HepG2 (cell line): ENCODE measurements around the gene FGFR3. TPM values are rescaled to one million over a fixed set of nuclear protein-coding genes. Genes with fewer than 3 reads are reported as not detected.
"Not testable (repeated sequence)": the region's sequence is repeated elsewhere in the genome, so short reads cannot be mapped to it uniquely, and the experiment has no call there.

Experiments used
- ATAC-seq: fragments of 200-7000 bp; cut with Tn5 transposase; 3 replicates; pipeline ENCODE4 v1.9.1; 2020; ENCODE audit warnings: mild to moderate bottlenecking, moderate library complexity
- BruUV-seq: library from RNA; stranded (reverse); fragments of 400-500 nt; replicated peaks from 2 replicates; lab custom pipeline; 2021; lab: Mats Ljungman, UMichigan
- CTCF ChIA-PET: fragments of 300-600 bp; formaldehyde crosslinking; extraction: SDS; loops from one replicate; lab custom pipeline; 2021; ENCODE audit warnings: low total read pairs, inconsistent platforms, low intra/inter-chr PET ratio; lab: Yijun Ruan, JAX
- POLR2A ChIA-PET: fragments of 350-600 bp; sonication (Branson Sonifier 250); formaldehyde crosslinking; loops from one replicate; lab custom pipeline; 2020; ENCODE audit warnings: antibody characterized with exemption, inconsistent platforms; lab: Yijun Ruan, JAX
- DNase-seq: peaks from one replicate; pipeline ENCODE4 v3.0.0-alpha.2; 2015; ENCODE audit warnings: low spot score
- FAIRE-seq: peaks from 3 replicates; lab custom pipeline; 2011; peaks lifted over from hg19 to GRCh38; lab: Jason Lieb, UNC
- H2AFZ ChIP-seq: one replicate; pipeline ENCODE4 v1.6.1; 2011; ENCODE audit warnings: low read length, inconsistent platforms
- H3K27ac ChIP-seq: fragments of 300-600 bp; 3 replicates; pipeline ENCODE4 v1.8.0; 2011; ENCODE audit warnings: mixed run types, mild to moderate bottlenecking, mixed read lengths, low read length, inconsistent platforms; ENCODE audit not compliant: insufficient read depth; ENCODE audit errors: extremely low read length
- H3K27me3 ChIP-seq, 2 experiments: fragments of 200-600 bp in 1 of 2; 2 replicates in 1 of 2; 3 replicates in 1 of 2; pipeline versions ENCODE4 v1.6.0 to v1.8.0; 2011; ENCODE audit warnings: low read length in 2 of 2, mild to moderate bottlenecking in 2 of 2, moderate library complexity in 2 of 2, inconsistent platforms in 1 of 2; ENCODE audit not compliant: insufficient read depth in 2 of 2, control insufficient read depth in 1 of 2
- H3K36me3 ChIP-seq, 2 experiments: fragments of 200-600 bp in 1 of 2; replicated peaks in 1 of 2; 2 replicates in 1 of 2; 3 replicates in 1 of 2; pipeline versions ENCODE4 v1.5.1 to v1.8.0; 2011; ENCODE audit warnings: low read length in 2 of 2, inconsistent platforms in 1 of 2; ENCODE audit not compliant: insufficient read depth in 2 of 2, control insufficient read depth in 1 of 2
- H3K4me1 ChIP-seq: 2 replicates; pipeline ENCODE4 v1.5.1; 2012; ENCODE audit warnings: low read length, inconsistent platforms; ENCODE audit not compliant: insufficient read depth
- H3K4me2 ChIP-seq: 2 replicates; pipeline ENCODE4 v1.6.0; 2011; ENCODE audit warnings: low read depth, low read length, inconsistent platforms
- H3K4me3 ChIP-seq, 3 experiments: fragments of 200-600 bp in 1 of 3; sonication (generic), shearing (Covaris generic) in 1 of 3; replicated peaks in 1 of 3; 2 replicates each; pipeline ENCODE4 v1.5.1; 2011 to 2016; ENCODE audit warnings: low read length in 3 of 3, inconsistent platforms in 2 of 3, low read depth in 2 of 3, mild to moderate bottlenecking in 2 of 3, control low read depth in 1 of 3, mixed read lengths in 1 of 3; ENCODE audit not compliant: insufficient read depth in 1 of 3
- H3K79me2 ChIP-seq: one replicate; pipeline ENCODE4 v1.6.1; 2011; ENCODE audit warnings: low read length, inconsistent platforms; ENCODE audit not compliant: insufficient read depth
- H3K9ac ChIP-seq: 2 replicates; pipeline ENCODE4 v1.6.0; 2011; ENCODE audit warnings: mild to moderate bottlenecking, low read depth, low read length, inconsistent platforms; ENCODE audit not compliant: insufficient read depth
- H3K9me3 ChIP-seq: 2 replicates; pipeline ENCODE4 v1.5.1; 2012; ENCODE audit warnings: mild to moderate bottlenecking, low read length
- H4K20me1 ChIP-seq: 2 replicates; pipeline ENCODE4 v1.6.0; 2011; ENCODE audit warnings: inconsistent platforms, mild to moderate bottlenecking, low read length, moderate library complexity; ENCODE audit not compliant: insufficient read depth
- ETS1 ChIP-seq: sonication (generic); formaldehyde crosslinking; IDR thresholded peaks from 2 replicates; pipeline ENCODE4 v1.4.0; 2020; ENCODE audit warnings: missing genetic modification reagents
- HES4 ChIP-seq: sonication (generic); formaldehyde crosslinking; IDR thresholded peaks from 2 replicates; pipeline ENCODE4 v1.9.0; 2021; ENCODE audit warnings: mild to moderate bottlenecking, missing genetic modification reagents, borderline replicate concordance
- SOX5 ChIP-seq: IDR thresholded peaks from 2 replicates; pipeline ENCODE4 v1.6.1; 2016; ENCODE audit warnings: borderline replicate concordance
- ZNF224 ChIP-seq: sonication (generic); formaldehyde crosslinking; IDR thresholded peaks from 2 replicates; pipeline ENCODE4 v1.5.0; 2020; ENCODE audit warnings: mild to moderate bottlenecking, missing genetic modification reagents
- ZNF615 ChIP-seq: sonication (generic); formaldehyde crosslinking; IDR thresholded peaks from 2 replicates; pipeline ENCODE4 v1.5.0; 2020; ENCODE audit warnings: mild to moderate bottlenecking, missing genetic modification reagents, borderline replicate concordance
- ZNF790 ChIP-seq: sonication (generic); formaldehyde crosslinking; IDR thresholded peaks from 2 replicates; pipeline ENCODE4 v1.8.0; 2022; ENCODE audit warnings: missing genetic modification reagents, mild to moderate bottlenecking, borderline replicate concordance
- WGBS: methylation state at CpG from one replicate; pipeline ENCODE4 v1.1.6; 2017; ENCODE audit warnings: low lambda C conversion rate; 5-methylcytosine and 5-hydroxymethylcytosine counted together
- in situ Hi-C: cut with HindIII; loops from 2 replicates; pipeline ENCODE4 v1.10.0; 2017; ENCODE audit warnings: low pct_unique_long_range_greater_than_20kb; ENCODE audit not compliant: extremely low pct_ligation_motif_present
- intact Hi-C: fragments of 100-400 bp; cut with micrococcal nuclease; formaldehyde crosslinking; loops from one replicate; pipeline ENCODE4 v1.10.0; 2022; ENCODE audit not compliant: unreplicated experiment
- polyA plus RNA-seq, 8 experiments: library from polyadenylated mRNA; depleted of rRNA in 3 of 8; stranded (reverse) in 7 of 8; unstranded in 1 of 8; fragments of >200 nt; fragmentation: Illumina TruSeq in 4 of 8; extraction: Trizol in 4 of 8; gene quantifications; 2 replicates each; pipeline versions ENCODE4 v1.2.1 to v1.2.3, GENCODE V29; 2011 to 2016; ENCODE audit warnings: low read depth in 4 of 8, missing spikeins in 1 of 8, mixed read lengths in 1 of 8; ENCODE audit not compliant: insufficient read depth in 1 of 8
- total RNA-seq, 5 experiments: library from RNA; depleted of rRNA; stranded (reverse); fragments of >200 nt; fragmentation: Illumina TruSeq; extraction: Trizol; gene quantifications; 2 replicates each; pipeline ENCODE4 v1.2.3, GENCODE V29; 2016; ENCODE audit warnings: low read depth in 1 of 5
- TF ChIP-seq, protein P1 (sequence below): conservative IDR thresholded peaks from 2 replicates; pipeline ENCODE4 v1.6.1; 2018; ENCODE audit warnings: missing genetic modification reagents

The FGFR3 gene
- total and polyA plus RNA-seq, 2 of the 13 experiments (the other 11 are each of a cell fraction or from before 2014, with no cell fraction given): 103 to 109 TPM

DNA sequence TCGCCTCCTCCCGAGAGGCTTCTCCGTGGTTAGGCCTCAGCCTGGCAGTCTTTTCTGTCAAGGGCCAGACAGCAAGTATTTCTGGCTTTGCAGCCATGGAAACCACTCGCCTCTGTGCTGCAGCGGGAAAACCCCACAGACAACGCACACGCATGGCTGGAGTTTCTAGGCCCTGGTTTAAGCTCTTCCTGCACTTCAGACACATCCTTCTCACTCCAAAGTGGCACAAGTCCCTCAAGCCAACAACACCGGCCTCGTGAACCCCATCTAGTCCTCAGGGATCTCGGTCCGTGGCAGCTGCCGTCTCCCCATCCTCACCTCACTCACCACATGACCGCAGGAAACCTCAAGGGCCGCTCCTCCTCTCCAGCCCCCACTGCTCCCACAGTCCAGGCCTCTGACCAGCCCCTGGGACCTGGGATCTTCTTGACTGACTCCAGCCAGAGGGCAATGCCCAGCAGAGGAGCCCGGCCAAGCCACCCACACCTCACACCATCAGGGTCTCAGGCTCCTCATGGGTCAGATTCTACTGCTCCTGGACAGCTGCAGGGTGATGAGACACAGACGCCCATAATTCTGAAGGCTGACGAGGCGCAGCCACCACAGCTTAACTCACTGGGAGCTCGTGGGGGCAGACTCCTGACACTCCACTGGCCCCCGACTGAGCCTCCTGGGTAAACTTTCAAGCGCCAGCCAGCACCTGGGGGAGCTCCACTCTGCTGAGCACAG lies 41.1 kb downstream of the FGFR3 start:
- no peak for DNase-seq
- CTCF ChIA-PET: no interaction called here
- in situ Hi-C loops (no loop called here), intact Hi-C loops (no loop called here)
- Histone ChIP-seq H3K36me3 (peaks cover 23 to 68% of the 10 kb centered on the region in 2 experiments), H3K9me3 (no peaks in the 10 kb centered on the region), H4K20me1 (no peaks in the 10 kb centered on the region), H2AFZ (no peak overlapping the region), H3K27ac (no peak overlapping the region), H3K4me1 (peaks cover 21% of the 10 kb centered on the region), H3K9ac (no peak overlapping the region), H3K27me3 (no peaks in the 10 kb centered on the region), H3K79me2 (no peaks in the 10 kb centered on the region), H3K4me3 (no peak overlapping the region), H3K4me2 (no peak overlapping the region)
- BruUV-seq: TSS peak; percentile 43
- WGBS: 98% methylated on average over 12 of the region's 21 CpGs
- POLR2A ChIA-PET: no interaction called here
- no peak for FAIRE-seq
- TF ChIP-seq HES4 (no peak), SOX5 (no peak), ZNF224 (CRISPR knock-in tag) (no peak), ZNF615 (CRISPR knock-in tag) (no peak), ETS1 (CRISPR knock-in tag) (no peak), ZNF790 (CRISPR knock-in tag) (no peak)
- TF ChIP-seq, protein P1, sequence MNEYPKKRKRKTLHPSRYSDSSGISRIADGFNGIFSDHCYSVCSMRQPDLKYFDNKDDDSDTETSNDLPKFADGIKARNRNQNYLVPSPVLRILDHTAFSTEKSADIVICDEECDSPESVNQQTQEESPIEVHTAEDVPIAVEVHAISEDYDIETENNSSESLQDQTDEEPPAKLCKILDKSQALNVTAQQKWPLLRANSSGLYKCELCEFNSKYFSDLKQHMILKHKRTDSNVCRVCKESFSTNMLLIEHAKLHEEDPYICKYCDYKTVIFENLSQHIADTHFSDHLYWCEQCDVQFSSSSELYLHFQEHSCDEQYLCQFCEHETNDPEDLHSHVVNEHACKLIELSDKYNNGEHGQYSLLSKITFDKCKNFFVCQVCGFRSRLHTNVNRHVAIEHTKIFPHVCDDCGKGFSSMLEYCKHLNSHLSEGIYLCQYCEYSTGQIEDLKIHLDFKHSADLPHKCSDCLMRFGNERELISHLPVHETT (CRISPR knock-in tag): no peak
- no peak for ATAC-seq

DNA sequence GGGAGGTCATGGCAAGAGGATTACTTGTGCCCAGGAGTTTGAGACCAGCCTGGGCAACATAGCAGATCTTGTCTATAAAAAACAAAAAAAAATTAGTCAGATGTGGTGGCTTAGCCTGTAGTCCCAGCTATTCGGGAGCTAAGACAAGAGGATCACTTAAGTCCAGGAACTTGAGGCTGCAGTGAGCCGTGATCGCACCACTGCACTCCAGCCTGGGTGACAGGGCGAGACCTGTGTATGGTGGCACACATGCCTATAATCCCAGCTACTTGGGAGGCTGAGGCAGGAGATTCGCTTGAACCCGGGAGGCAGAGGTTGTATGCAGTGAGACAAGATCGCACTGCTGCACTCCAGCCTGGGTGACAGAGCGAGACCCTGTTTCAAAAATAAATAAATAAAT lies 42.7 kb downstream of the FGFR3 start:
- BruUV-seq, intact Hi-C loops, H4K20me1 ChIP-seq, H2AFZ ChIP-seq, H3K9me3 ChIP-seq, H3K4me3 ChIP-seq, H3K9ac ChIP-seq, H3K79me2 ChIP-seq, POLR2A ChIA-PET, H3K27ac ChIP-seq, CTCF ChIA-PET, DNase-seq, FAIRE-seq, H3K4me2 ChIP-seq, ATAC-seq, in situ Hi-C loops, H3K27me3 ChIP-seq: not testable (repeated sequence)
- WGBS: 99% methylated on average over 8 of the region's 8 CpGs
- Histone ChIP-seq H3K4me1 (peaks cover 11% of the 10 kb centered on the region; the same call in 1 of the 2 replicates), H3K36me3 (peaks cover 32 to 78% of the 10 kb centered on the region in 2 experiments)
